Activated CD4-positive, alpha-beta T cell treated with anti-CD3 and anti-CD28 coated beads, Interleukin-2, Interleukin-6, amounts not matched to agents 100 ng/mL and 50 ng/mL, durations not matched to agents 16 hours and 8 hours (primary cell): Measurements from ENCODE around the gene TLX2.
"Not testable (repeated sequence)": the region's sequence is repeated elsewhere in the genome, so short reads cannot be mapped to it uniquely, and the experiment has no call there.

ENCODE experiments used
- DNase-seq: peaks from one replicate; pipeline ENCODE4 v3.0.0-alpha.2; 2020

Gene TLX2

GRCh38 chr2:74558284-74559230 lies 44.3 kb downstream of the TLX2 start:
- no peak for DNase-seq

- no peak for DNase-seq
These were observed 45.7 kb downstream of the TLX2 start for GRCh38 chr2:74559912-74560311.

- DNase-seq, result no peak
These were observed 46.3 kb downstream of the TLX2 start for GRCh38 chr2:74560591-74560990.

- not testable (repeated sequence) for DNase-seq
These were observed 46.8 kb downstream of the TLX2 start for GRCh38 chr2:74561022-74561421.

- no peak for DNase-seq
These were observed 48.0 kb downstream of the TLX2 start for GRCh38 chr2:74562126-74562775.

- no peak for DNase-seq
These were observed 50.0 kb downstream of the TLX2 start for GRCh38 chr2:74564222-74564621.

- no peak for DNase-seq
These were observed 52.0 kb downstream of the TLX2 start for GRCh38 chr2:74566076-74566753.

GRCh38 chr2:74566754-74567085 lies 52.5 kb downstream of the TLX2 start:
- DNase-seq, result no peak
